ENCODE results near the gene CSGALNACT2. TPM values are rescaled to one million over a fixed set of nuclear protein-coding genes. Genes with fewer than 3 reads are reported as not detected.

Gene CSGALNACT2
- total RNA-seq, 1 experiment from 2014 or later = 8.9 TPM

- no peaks in the 10 kb centered on the region for H4K20me1 ChIP-seq (ENCODE audit: control insufficient read depth, insufficient read depth, insufficient read length)
- no peak overlapping the region for H3K27ac ChIP-seq (ENCODE audit: insufficient read length, low read depth, low read length)
- no peak overlapping the region for H4K5ac ChIP-seq (ENCODE audit: insufficient read length, low read depth, low read length)
- no peak overlapping the region for H2BK5ac ChIP-seq (ENCODE audit: insufficient read length, low read length)
- no peak overlapping the region for H3K27ac Mint-ChIP-seq
- no peak overlapping the region for H3K23ac ChIP-seq (ENCODE audit: insufficient read length, low read depth, low read length)
- WGBS (ENCODE audit: extremely low coverage, insufficient read length, low lambda C conversion rate) = no CpG with 5 or more reads among the region's 24 CpGs
- H3K14ac ChIP-seq (ENCODE audit: insufficient read depth, low read length) = no peak overlapping the region
- H3K9me3 Mint-ChIP-seq = no peaks in the 10 kb centered on the region
- no peaks in the 10 kb centered on the region for H3K79me2 ChIP-seq (ENCODE audit: insufficient read depth, low read length)
- H3K36me3 Mint-ChIP-seq (ENCODE audit: insufficient read depth in 1 of 3, low read depth in 3 of 3) = no peaks in the 10 kb centered on the region
- H2BK12ac ChIP-seq (ENCODE audit: insufficient read length, low read depth, low read length) = no peak overlapping the region
- H2BK120ac ChIP-seq (ENCODE audit: low read depth, low read length, poor library complexity, severe bottlenecking) = no peak overlapping the region
- H3K23me2 ChIP-seq (ENCODE audit: insufficient read length, low read depth, low read length, poor library complexity, severe bottlenecking) = no peaks in the 10 kb centered on the region
- H3T11ph ChIP-seq (ENCODE audit: low read length) = no peak overlapping the region
- H3K27me3 ChIP-seq (ENCODE audit: insufficient read depth, low read length) = no peaks in the 10 kb centered on the region
- no peak overlapping the region for H3K4ac ChIP-seq (ENCODE audit: low read depth, low read length)
- no peaks in the 10 kb centered on the region for H3K79me1 ChIP-seq (ENCODE audit: insufficient read depth, low read depth, low read length, poor library complexity, severe bottlenecking)
- no peak for DNase-seq
- no peak overlapping the region for H3K4me2 ChIP-seq (ENCODE audit: insufficient read depth, insufficient read length, low read length)
- peaks cover 2% of the 10 kb centered on the region in 2 experiments; a peak in 3 of 4 replicates for H3K4me1 Mint-ChIP-seq
- H3K27me3 Mint-ChIP-seq (ENCODE audit: low read depth) = no peaks in the 10 kb centered on the region
- H2BK15ac ChIP-seq (ENCODE audit: low read depth, low read length) = no peak overlapping the region
- no peak overlapping the region for H3K4me3 Mint-ChIP-seq
- H2AK5ac ChIP-seq (ENCODE audit: insufficient read length, low read length) = no peak overlapping the region
- no peak overlapping the region for H3K9ac ChIP-seq (ENCODE audit: extremely low read depth, insufficient read length, low read length)
- no peaks in the 10 kb centered on the region for H3K4me1 ChIP-seq (ENCODE audit: insufficient read depth, low read length)
- H2BK20ac ChIP-seq (ENCODE audit: low read depth, low read length, poor library complexity, severe bottlenecking) = no peak overlapping the region
- H3K18ac ChIP-seq (ENCODE audit: insufficient read length, low read depth, low read length) = no peak overlapping the region
- H3K9me3 ChIP-seq (ENCODE audit: control insufficient read depth, low read depth, low read length) = no peaks in the 10 kb centered on the region
- no peak overlapping the region for H4K91ac ChIP-seq (ENCODE audit: insufficient read length, low read depth, low read length)
- H2AFZ ChIP-seq (ENCODE audit: low read length) = no peak overlapping the region
- no peak overlapping the region for H4K8ac ChIP-seq (replicated peaks; ENCODE audit: insufficient read length, low read depth, low read length)
- TF ChIP-seq CTCF (conservative IDR thresholded peaks at IDR 0.05) = no peak
- no peak overlapping the region for H3K56ac ChIP-seq (ENCODE audit: insufficient read length, low read depth, low read length)
Measured at GRCh38 chr10:43114088-43114742, 24.0 kb upstream of the CSGALNACT2 start.
